Stimulated activated CD4-positive, alpha-beta T cell treated with anti-CD3 and anti-CD28 coated beads, Interleukin-4, amount 100 ng/mL, for 1 hour (primary cell): ENCODE measurements around the gene PGAM4.
"Not testable (repeated sequence)": the region's sequence is repeated elsewhere in the genome, so short reads cannot be mapped to it uniquely, and the experiment has no call there.

Experiments
- DNase-seq: peaks from one replicate; pipeline ENCODE4 v3.0.0-alpha.2; 2020

The PGAM4 gene

GRCh38 chrX:77924320-77924859 lies 45.0 kb downstream of the PGAM4 start:
- no peak for DNase-seq

- DNase-seq: no peak
These were observed 46.7 kb downstream of the PGAM4 start for GRCh38 chrX:77922787-77923186.

- not testable (repeated sequence) for DNase-seq
These were observed 50.1 kb downstream of the PGAM4 start for GRCh38 chrX:77919370-77919769.

GRCh38 chrX:77918568-77918967 lies 50.9 kb downstream of the PGAM4 start:
- DNase-seq: no peak
